GM11168 (cell line): ENCODE data around the gene NOTCH1.

ENCODE experiments used
- in situ Hi-C: fragments of 300-500 bp; cut with MboI; formaldehyde crosslinking; loops from one replicate; pipeline ENCODE4 v1.12.0; 2022; ENCODE audit warnings: low sequenced_read_pairs; ENCODE audit not compliant: unreplicated experiment

NOTCH1 gene

DNA sequence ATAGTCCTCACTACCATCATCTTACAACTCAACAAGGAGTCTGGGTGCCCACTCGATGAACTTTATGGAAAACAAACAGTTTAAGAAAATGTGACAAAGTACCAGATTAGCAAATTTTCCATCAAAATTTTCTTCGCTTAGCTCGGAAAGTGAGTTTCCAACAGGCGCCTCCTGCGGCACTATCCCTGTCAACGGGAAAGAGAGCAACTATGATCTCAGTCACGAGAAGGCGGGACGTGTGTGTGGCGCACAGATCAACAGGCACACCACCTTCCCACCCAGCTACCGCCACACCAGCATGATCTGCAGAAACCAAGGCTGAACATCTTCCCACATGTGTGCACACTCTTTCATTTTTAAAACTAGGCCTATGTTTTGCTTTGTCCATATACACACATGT is 92.5 kb downstream of the NOTCH1 start:
- in situ Hi-C loops: no loop called here

- in situ Hi-C loops: no loop called here
These were observed 94.5 kb downstream of the NOTCH1 start for GRCh38 chr9:136451221-136451877.

- in situ Hi-C loops: no loop called here
These were observed 97.2 kb downstream of the NOTCH1 start for GRCh38 chr9:136448655-136449054.

DNA sequence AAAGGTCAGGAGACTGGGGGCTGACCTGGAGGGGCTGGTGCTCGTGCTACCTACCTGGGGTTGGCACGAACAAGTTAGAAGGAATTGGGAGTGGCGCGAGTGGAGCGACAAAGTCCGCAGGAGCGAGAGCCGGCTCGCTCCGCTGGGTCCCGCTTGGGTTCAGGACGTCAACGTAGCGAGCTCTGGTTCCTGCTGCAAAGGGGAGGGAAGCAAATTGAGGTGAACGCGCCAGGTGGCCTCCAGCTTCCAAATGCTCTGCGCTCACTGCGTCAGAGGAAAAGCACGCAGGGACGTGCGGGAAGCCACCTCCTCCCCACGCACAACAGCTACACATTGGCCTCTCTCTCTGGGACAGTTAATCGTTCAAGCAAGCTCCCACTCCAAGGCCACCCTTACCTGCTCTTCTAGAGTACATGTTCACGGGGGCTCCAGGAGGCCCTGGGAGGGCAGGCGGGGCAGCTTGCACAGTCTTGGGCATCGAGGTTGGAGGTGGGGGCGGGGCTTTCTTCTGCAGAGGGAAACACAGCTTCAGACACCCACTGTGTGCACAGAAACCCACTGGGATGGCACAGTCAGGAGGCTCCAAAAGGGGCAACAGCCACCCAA is 98.6 kb downstream of the NOTCH1 start:
- in situ Hi-C loops: no loop called here

DNA sequence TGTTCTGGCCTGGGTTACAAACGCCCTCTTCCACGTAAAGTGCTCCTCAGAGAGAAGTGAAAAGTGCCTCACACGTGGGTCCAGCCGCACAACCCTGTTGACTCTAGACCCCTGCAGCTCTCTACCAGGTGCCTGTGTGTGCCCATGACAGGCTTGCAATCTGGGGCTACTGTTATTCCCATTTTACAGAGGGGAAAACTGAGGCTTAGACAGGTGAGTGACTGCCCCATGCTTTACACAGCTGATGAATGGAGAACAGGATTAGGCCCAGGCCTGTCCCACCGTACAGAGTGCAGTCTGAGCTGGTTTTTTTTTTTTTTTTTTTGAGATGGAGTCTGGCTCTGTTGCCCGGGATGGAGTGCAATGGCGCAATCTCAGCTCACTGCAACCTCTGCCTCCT is 100.0 kb downstream of the NOTCH1 start:
- in situ Hi-C loops: no loop called here
